ENCODE results near the gene ADCYAP1R1. TPM values are rescaled to one million over a fixed set of nuclear protein-coding genes. Genes with fewer than 3 reads are reported as not detected.

The ADCYAP1R1 gene
- total RNA-seq, 4 donors from 2014 or later, result 13.9 to 36.3 (median 24.2) TPM

GRCh38 chr7:31070991-31071644, 19.0 kb downstream of the ADCYAP1R1 start:
- Histone ChIP-seq H3K9me3 (no peaks in the 10 kb centered on the region), H3K4me3 (no peak overlapping the region), H3K36me3 (no peaks in the 10 kb centered on the region), H3K4me1 (peaks cover 0 to 28% (median 0%) of the 10 kb centered on the region in 3 donors), H3K27me3 (no peaks in the 10 kb centered on the region), H3K27ac (peak overlapping the region in 3 of 4 donors; percentile 47 to 62 (median 62))
- 49 to 60% methylated on average over 4 to 7 of the region's 8 CpGs for WGBS, 2 donors (ENCODE audit: low coverage in 1 of 2)
- peak; percentile 34 for ATAC-seq
- TF ChIP-seq POLR2AphosphoS5 (IDR thresholded peaks at IDR 0.05) (no peak), EP300 (IDR thresholded peaks at IDR 0.05) (no peak), CTCF (IDR thresholded peaks at IDR 0.05) (no peak), POLR2A (IDR thresholded peaks at IDR 0.05) (no peak)

GRCh38 chr7:31071645-31072029, 19.5 kb downstream of the ADCYAP1R1 start:
- Histone ChIP-seq H3K36me3 (no peaks in the 10 kb centered on the region), H3K27ac (peak overlapping the region in 3 of 4 donors; percentile 47 to 62 (median 62)), H3K9me3 (no peaks in the 10 kb centered on the region), H3K27me3 (no peaks in the 10 kb centered on the region), H3K4me1 (peaks cover 0 to 32% (median 0%) of the 10 kb centered on the region in 3 donors), H3K4me3 (no peak overlapping the region)
- ATAC-seq, result no peak
- WGBS, 2 donors (ENCODE audit: low coverage in 1 of 2), result 38 to 46% methylated on average over 2 to 3 of the region's 3 CpGs
- TF ChIP-seq CTCF (IDR thresholded peaks at IDR 0.05) (no peak), POLR2AphosphoS5 (IDR thresholded peaks at IDR 0.05) (no peak), EP300 (IDR thresholded peaks at IDR 0.05) (no peak), POLR2A (IDR thresholded peaks at IDR 0.05) (no peak)

- Histone ChIP-seq H3K36me3 (no peaks in the 10 kb centered on the region), H3K9me3 (no peaks in the 10 kb centered on the region), H3K27ac (peak overlapping the region in 2 of 4 donors; percentile 59 to 62), H3K27me3 (peaks cover 7% of the 10 kb centered on the region), H3K4me3 (no peak overlapping the region), H3K4me1 (peaks cover 0 to 32% (median 0%) of the 10 kb centered on the region in 3 donors)
- WGBS, 2 donors (ENCODE audit: low coverage in 1 of 2), result 86 to 87% methylated on average over 3 to 4 of the region's 5 CpGs
- TF ChIP-seq POLR2AphosphoS5 (IDR thresholded peaks at IDR 0.05), result no peak
- TF ChIP-seq POLR2A (IDR thresholded peaks at IDR 0.05), result no peak
- TF ChIP-seq EP300 (IDR thresholded peaks at IDR 0.05), result no peak
- ATAC-seq, result no peak
These were observed 21.4 kb downstream of the ADCYAP1R1 start for GRCh38 chr7:31073326-31074119.

- 80 to 83% methylated on average over 1 to 4 of the region's 6 CpGs for WGBS, 2 donors (ENCODE audit: low coverage in 1 of 2)
- no peaks in the 10 kb centered on the region for H3K9me3 ChIP-seq
- ATAC-seq, result no peak
- peak overlapping the region in 3 of 4 donors; percentile 47 to 62 (median 59) for H3K27ac ChIP-seq
- TF ChIP-seq EP300 (IDR thresholded peaks at IDR 0.05) (no peak), CTCF (IDR thresholded peaks at IDR 0.05) (no peak), POLR2A (IDR thresholded peaks at IDR 0.05) (no peak), POLR2AphosphoS5 (IDR thresholded peaks at IDR 0.05) (no peak)
- peaks cover 13% of the 10 kb centered on the region for H3K27me3 ChIP-seq
- H3K36me3 ChIP-seq, result no peaks in the 10 kb centered on the region
- H3K4me3 ChIP-seq, result no peak overlapping the region
- peaks cover 0 to 32% (median 0%) of the 10 kb centered on the region in 3 donors for H3K4me1 ChIP-seq
These were observed 21.9 kb downstream of the ADCYAP1R1 start for GRCh38 chr7:31074120-31074383.

- peaks cover 0 to 32% (median 0%) of the 10 kb centered on the region in 3 donors for H3K4me1 ChIP-seq
- TF ChIP-seq POLR2A (IDR thresholded peaks at IDR 0.05) (no peak), POLR2AphosphoS5 (IDR thresholded peaks at IDR 0.05) (peak; percentile 50), EP300 (IDR thresholded peaks at IDR 0.05) (no peak)
- peaks cover 18% of the 10 kb centered on the region for H3K27me3 ChIP-seq
- no peaks in the 10 kb centered on the region for H3K9me3 ChIP-seq
- no peak overlapping the region for H3K4me3 ChIP-seq
- H3K27ac ChIP-seq, result peak overlapping the region in 3 of 4 donors; percentile 47 to 64 (median 60)
- no peaks in the 10 kb centered on the region for H3K36me3 ChIP-seq
- peak; percentile 85 for ATAC-seq
- 73 to 100% methylated on average over 2 to 7 of the region's 14 CpGs for WGBS, 2 donors (ENCODE audit: low coverage in 1 of 2)
These were observed 22.4 kb downstream of the ADCYAP1R1 start for GRCh38 chr7:31074403-31075085.

Data from gastroesophageal sphincter (tissue), 4 donors.